Mesothelial cell of epicardium (in vitro differentiated cells): ENCODE data around the gene SMAD6. TPM values are rescaled to one million over a fixed set of nuclear protein-coding genes. Genes with fewer than 3 reads are reported as not detected.
A peak's percentile ranks its signal among the peaks of the same experiment; 100 is the strongest.

Experiments used
- DNase-seq, 2 experiments: peaks; one replicate each; pipeline ENCODE4 v3.0.0; 2021; ENCODE audit warnings: low spot score in 2 of 2; ENCODE audit not compliant: unreplicated experiment in 2 of 2
- H3K27ac Mint-ChIP-seq: 2 replicates; pipeline ENCODE4 v1.8.0; 2021; ENCODE audit warnings: mixed read lengths
- H3K27me3 Mint-ChIP-seq: 2 replicates; pipeline ENCODE4 v1.8.0; 2021; ENCODE audit warnings: low read depth, mixed read lengths
- H3K36me3 Mint-ChIP-seq: 2 replicates; pipeline ENCODE4 v1.8.0; 2021; ENCODE audit warnings: mixed read lengths
- H3K4me1 Mint-ChIP-seq: 2 replicates; pipeline ENCODE4 v1.8.0; 2021; ENCODE audit warnings: mixed read lengths
- H3K4me3 Mint-ChIP-seq: 2 replicates; pipeline ENCODE4 v1.8.0; 2021; ENCODE audit warnings: mild to moderate bottlenecking, moderate library complexity, mixed read lengths
- H3K9me3 Mint-ChIP-seq: 2 replicates; pipeline ENCODE4 v1.8.0; 2021; ENCODE audit warnings: mixed read lengths
- CTCF ChIP-seq: fragments of 200-600 bp; sonication (generic); IDR thresholded peaks from one replicate; pipeline ENCODE4 v1.5.0; 2021; ENCODE audit warnings: antibody characterized with exemption; ENCODE audit not compliant: unreplicated experiment
- total RNA-seq: library from RNA; stranded (reverse); gene quantifications from 3 replicates; pipeline ENCODE4 v1.2.1, GENCODE V29; 2021

Gene SMAD6
- total RNA-seq, 1 donor from 2014 or later: 176 TPM

GRCh38 chr15:66785637-66786036 is 83.6 kb downstream of the SMAD6 start:
- Mint-ChIP-seq H3K27me3 (no peaks in the 10 kb centered on the region), H3K27ac (peak overlapping the region; percentile 92), H3K4me1 (peaks cover 57% of the 10 kb centered on the region), H3K9me3 (no peaks in the 10 kb centered on the region), H3K36me3 (peaks cover 24% of the 10 kb centered on the region), H3K4me3 (no peak overlapping the region)
- no peak for TF ChIP-seq CTCF
- DNase-seq: no peak

- peak overlapping the region; percentile 92 for H3K27ac Mint-ChIP-seq
- H3K4me1 Mint-ChIP-seq: peaks cover 55% of the 10 kb centered on the region
- TF ChIP-seq CTCF: no peak
- no peak overlapping the region for H3K4me3 Mint-ChIP-seq
- H3K9me3 Mint-ChIP-seq: no peaks in the 10 kb centered on the region
- H3K36me3 Mint-ChIP-seq: peaks cover 24% of the 10 kb centered on the region
- H3K27me3 Mint-ChIP-seq: no peaks in the 10 kb centered on the region
- no peak for DNase-seq
Measured at GRCh38 chr15:66786222-66786621, 84.2 kb downstream of the SMAD6 start.

- Mint-ChIP-seq H3K4me3 (no peak overlapping the region), H3K4me1 (peaks cover 54% of the 10 kb centered on the region), H3K27me3 (no peaks in the 10 kb centered on the region), H3K27ac (peak overlapping the region; percentile 94), H3K36me3 (peaks cover 24% of the 10 kb centered on the region), H3K9me3 (no peaks in the 10 kb centered on the region)
- no peak for TF ChIP-seq CTCF
- no peak for DNase-seq
Measured at GRCh38 chr15:66786708-66787488, 84.9 kb downstream of the SMAD6 start.

GRCh38 chr15:66787489-66787871 is 85.4 kb downstream of the SMAD6 start:
- Mint-ChIP-seq H3K4me1 (peaks cover 49% of the 10 kb centered on the region), H3K27me3 (no peaks in the 10 kb centered on the region), H3K9me3 (no peaks in the 10 kb centered on the region), H3K27ac (peak overlapping the region; percentile 94), H3K36me3 (peaks cover 18% of the 10 kb centered on the region), H3K4me3 (no peak overlapping the region)
- DNase-seq: no peak
- no peak for TF ChIP-seq CTCF

- Mint-ChIP-seq H3K36me3 (peaks cover 17% of the 10 kb centered on the region), H3K4me3 (no peak overlapping the region), H3K4me1 (peaks cover 43% of the 10 kb centered on the region), H3K27me3 (no peaks in the 10 kb centered on the region), H3K27ac (no peak overlapping the region), H3K9me3 (no peaks in the 10 kb centered on the region)
- TF ChIP-seq CTCF: no peak
- DNase-seq: no peak
Measured at GRCh38 chr15:66788024-66788423, 86.0 kb downstream of the SMAD6 start.
